ENCODE data around the gene NINJ2. TPM values are rescaled to one million over a fixed set of nuclear protein-coding genes. Genes with fewer than 3 reads are reported as not detected.

Gene NINJ2
- total RNA-seq, 2 donors from 2014 or later = 0.78 to 5.6 TPM

GRCh38 chr12:568486-568885, 94.8 kb downstream of the NINJ2 start:
- Histone ChIP-seq H3K4me3 (no peak overlapping the region), H3K4me1 (peaks cover 27% of the 10 kb centered on the region), H3K27ac (no peak overlapping the region), H3K36me3 (replicated peaks in 1 of 2; ENCODE audit: insufficient read depth in 1 of 2, low read depth in 2 of 2) (no peaks in the 10 kb centered on the region), H3K9me3 (no peaks in the 10 kb centered on the region), H3K27me3 (no peaks in the 10 kb centered on the region)
- intact Hi-C loops (cut with DNase I) = loop anchor here (5.0 to 10.0 kb wide), 2 partner anchors 249 to 386 kb away; no protein-coding TSS in a partner anchor
- TF ChIP-seq CTCF (IDR thresholded peaks at IDR 0.05) (no peak), POLR2A (IDR thresholded peaks at IDR 0.05) (no peak)
- ATAC-seq (no peak), DNase-seq (no peak)
- 84 to 87% methylated on average over 6 of the region's 6 CpGs for WGBS, 2 donors

DNA sequence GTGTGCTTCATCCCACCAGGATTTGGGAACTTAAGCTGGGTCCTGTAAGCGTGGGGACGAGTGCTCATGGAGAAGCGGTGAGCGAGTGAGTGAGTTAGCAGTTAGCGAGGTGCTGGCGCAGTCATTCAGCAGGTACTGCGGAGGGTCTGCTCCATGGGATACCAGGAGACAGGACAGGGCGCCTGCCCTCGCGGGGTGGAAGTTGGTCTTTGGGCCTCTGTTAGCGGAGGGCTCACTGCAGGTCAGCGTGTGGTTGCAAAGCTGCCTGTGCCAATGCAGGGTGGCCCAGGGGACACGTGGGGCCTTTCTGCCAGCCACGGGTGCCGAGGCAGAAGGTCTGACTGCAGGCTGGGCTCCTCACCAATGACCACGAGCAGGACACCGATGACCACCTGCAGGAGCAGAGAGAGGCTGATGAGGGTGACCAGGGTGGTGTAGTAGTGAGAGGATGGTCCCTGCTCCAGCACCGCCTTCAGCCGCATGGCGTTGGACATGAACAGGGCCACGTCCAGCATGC, 97.6 kb downstream of the NINJ2 start:
- no peaks in the 10 kb centered on the region for H3K36me3 ChIP-seq (replicated peaks in 1 of 2; ENCODE audit: insufficient read depth in 1 of 2, low read depth in 2 of 2)
- H3K4me1 ChIP-seq = peaks cover 15% of the 10 kb centered on the region
- H3K4me3 ChIP-seq = no peak overlapping the region
- H3K27me3 ChIP-seq = no peaks in the 10 kb centered on the region
- no peak for DNase-seq
- H3K9me3 ChIP-seq = no peaks in the 10 kb centered on the region
- no peak overlapping the region for H3K27ac ChIP-seq
- TF ChIP-seq POLR2A (IDR thresholded peaks at IDR 0.05) = no peak
- no peak for TF ChIP-seq CTCF (IDR thresholded peaks at IDR 0.05)
- no peak for ATAC-seq
- WGBS, 2 donors = 79 to 80% methylated on average over 12 to 21 of the region's 21 CpGs
- intact Hi-C loops (cut with DNase I) = loop anchor here (5.0 to 10.0 kb wide), 2 partner anchors 252 to 389 kb away; no protein-coding TSS in a partner anchor

DNA sequence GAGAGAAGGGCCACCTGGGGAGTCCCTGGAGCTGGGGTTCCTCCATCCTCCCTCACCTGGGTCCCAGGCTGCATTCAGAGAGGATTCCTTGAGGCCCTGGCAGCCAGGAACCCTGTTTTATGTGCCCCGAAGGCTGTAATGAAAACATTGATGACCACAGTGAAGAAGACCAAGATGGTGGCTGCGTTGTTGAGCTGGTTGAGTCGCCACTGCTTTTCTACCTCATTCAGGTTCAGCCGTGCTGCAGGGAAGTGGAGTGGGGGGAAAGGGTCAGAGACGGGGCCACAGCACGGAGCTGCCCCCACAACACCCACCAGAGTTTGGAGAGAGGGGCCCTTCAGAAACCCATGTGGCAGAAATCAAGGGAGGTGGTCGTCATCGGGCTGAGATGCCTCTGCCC, 98.1 kb downstream of the NINJ2 start:
- intact Hi-C loops (cut with DNase I) = loop anchor here (5.0 to 10.0 kb wide), 2 partner anchors 252 to 390 kb away; no protein-coding TSS in a partner anchor
- DNase-seq (no peak), ATAC-seq (no peak)
- Histone ChIP-seq H3K27me3 (no peaks in the 10 kb centered on the region), H3K9me3 (no peaks in the 10 kb centered on the region), H3K36me3 (replicated peaks in 1 of 2; ENCODE audit: insufficient read depth in 1 of 2, low read depth in 2 of 2) (no peaks in the 10 kb centered on the region), H3K4me1 (peaks cover 10% of the 10 kb centered on the region), H3K4me3 (no peak overlapping the region), H3K27ac (no peak overlapping the region)
- no peak for TF ChIP-seq CTCF (IDR thresholded peaks at IDR 0.05)
- no peak for TF ChIP-seq POLR2A (IDR thresholded peaks at IDR 0.05)
- WGBS, 2 donors = 60 to 82% methylated on average over 8 of the region's 8 CpGs

DNA sequence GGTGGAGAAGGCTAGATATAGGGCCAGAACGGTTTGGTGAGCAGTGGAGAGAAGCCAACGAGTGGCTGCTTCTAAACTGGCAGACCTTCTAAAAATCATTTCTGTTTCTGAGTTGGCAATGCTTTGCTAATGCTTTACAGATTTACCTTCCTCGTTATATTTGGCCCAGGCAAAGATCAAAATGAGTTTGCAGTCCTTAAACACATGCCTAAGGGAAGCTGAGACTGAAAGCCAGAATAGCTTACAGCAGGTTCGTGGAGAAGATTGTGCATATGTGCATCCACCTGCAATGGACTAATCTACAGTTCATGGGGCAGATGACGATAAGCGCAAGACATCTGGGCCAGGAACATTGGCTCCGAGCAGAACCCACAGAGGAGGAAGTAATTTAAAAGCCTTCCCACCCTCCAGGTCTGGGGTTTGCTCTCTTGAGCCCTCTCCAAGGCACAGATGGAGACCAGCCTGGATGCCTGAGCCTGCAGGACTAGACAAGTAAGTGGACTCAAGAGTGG, 99.4 kb downstream of the NINJ2 start:
- intact Hi-C loops (cut with DNase I) = loop anchor here (10.0 kb wide), 1 partner anchor 391 kb away; no protein-coding TSS in a partner anchor

More for the DNA sequence above, 99.4 kb downstream of the NINJ2 start:
- no peak overlapping the region for H3K27ac ChIP-seq
- no peaks in the 10 kb centered on the region for H3K36me3 ChIP-seq (replicated peaks in 1 of 2; ENCODE audit: insufficient read depth in 1 of 2, low read depth in 2 of 2)
- DNase-seq (no peak), ATAC-seq (no peak)
- H3K4me1 ChIP-seq = no peaks in the 10 kb centered on the region
- 51 to 55% methylated on average over 7 of the region's 7 CpGs for WGBS, 2 donors
- H3K27me3 ChIP-seq = no peaks in the 10 kb centered on the region
- H3K4me3 ChIP-seq = no peak overlapping the region
- TF ChIP-seq CTCF (IDR thresholded peaks at IDR 0.05) (no peak), POLR2A (IDR thresholded peaks at IDR 0.05) (no peak)
- no peaks in the 10 kb centered on the region for H3K9me3 ChIP-seq

Data from body of pancreas (tissue), 4 donors.